NB4 (cell line): Measurements from ENCODE around the gene BMF.

Source experiments
- MYC ChIP-seq: IDR thresholded peaks from 2 replicates; pipeline ENCODE4 v1.6.1; 2011; ENCODE audit warnings: low read depth, low read length
- POLR2A ChIP-seq: IDR thresholded peaks from 2 replicates; pipeline ENCODE4 v1.6.1; 2011; ENCODE audit warnings: mild to moderate bottlenecking; ENCODE audit not compliant: insufficient read length; ENCODE audit errors: extremely low read depth
- TF ChIP-seq, protein P1 (sequence below): IDR thresholded peaks from one replicate; pipeline ENCODE4 v1.5.1; 2012; ENCODE audit warnings: low read depth, low read length
- TF ChIP-seq, protein P2 (sequence below): IDR thresholded peaks from 2 replicates; pipeline ENCODE4 v1.6.1; 2011; ENCODE audit warnings: low read depth, low read length

DNA sequence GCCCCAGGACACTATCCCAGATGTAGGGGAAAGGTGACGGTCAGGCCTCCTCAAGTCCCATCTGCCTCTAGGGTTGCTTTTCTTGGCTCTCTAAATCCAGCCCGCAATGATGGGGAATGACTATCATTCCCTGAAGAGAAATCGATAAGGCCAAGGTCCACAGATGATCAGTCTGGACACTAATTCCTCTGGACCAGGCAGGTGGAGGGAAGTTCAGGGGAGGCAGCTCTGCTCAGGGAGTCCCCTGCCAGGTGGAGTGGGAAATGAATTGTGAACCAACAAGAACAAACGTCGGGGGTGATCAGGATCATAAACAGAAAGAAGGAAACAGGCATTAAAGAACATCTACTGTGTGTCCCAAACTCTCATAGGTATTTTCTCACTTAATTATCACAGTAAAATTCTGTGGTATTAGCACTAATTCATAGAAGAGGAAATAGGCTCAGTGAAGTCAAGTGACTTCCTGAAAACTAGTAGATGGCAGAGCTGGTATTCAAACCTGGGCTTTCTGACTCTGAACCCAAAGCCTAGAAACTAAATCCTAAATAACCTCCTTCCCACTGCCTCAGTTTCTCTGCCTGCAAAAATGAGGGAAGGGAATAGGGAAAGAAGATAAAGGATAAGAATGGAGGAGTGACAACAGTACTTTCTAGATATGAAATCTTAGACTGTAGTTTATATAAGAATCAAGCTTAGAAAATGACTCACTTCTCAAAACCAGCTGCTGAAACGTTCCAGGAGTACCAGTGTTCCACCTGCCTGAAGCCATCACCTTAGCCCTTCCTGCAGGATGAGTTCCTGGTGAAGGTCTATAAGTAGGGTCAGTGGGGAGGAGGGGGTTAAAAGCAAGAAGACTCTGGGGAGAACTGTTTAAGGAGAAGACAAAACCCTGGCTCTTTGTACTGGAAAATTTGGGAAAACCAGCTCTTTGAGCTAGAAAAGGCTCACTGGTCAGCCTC lies 7.5 kb downstream of the BMF start:
- TF ChIP-seq, protein P1, sequence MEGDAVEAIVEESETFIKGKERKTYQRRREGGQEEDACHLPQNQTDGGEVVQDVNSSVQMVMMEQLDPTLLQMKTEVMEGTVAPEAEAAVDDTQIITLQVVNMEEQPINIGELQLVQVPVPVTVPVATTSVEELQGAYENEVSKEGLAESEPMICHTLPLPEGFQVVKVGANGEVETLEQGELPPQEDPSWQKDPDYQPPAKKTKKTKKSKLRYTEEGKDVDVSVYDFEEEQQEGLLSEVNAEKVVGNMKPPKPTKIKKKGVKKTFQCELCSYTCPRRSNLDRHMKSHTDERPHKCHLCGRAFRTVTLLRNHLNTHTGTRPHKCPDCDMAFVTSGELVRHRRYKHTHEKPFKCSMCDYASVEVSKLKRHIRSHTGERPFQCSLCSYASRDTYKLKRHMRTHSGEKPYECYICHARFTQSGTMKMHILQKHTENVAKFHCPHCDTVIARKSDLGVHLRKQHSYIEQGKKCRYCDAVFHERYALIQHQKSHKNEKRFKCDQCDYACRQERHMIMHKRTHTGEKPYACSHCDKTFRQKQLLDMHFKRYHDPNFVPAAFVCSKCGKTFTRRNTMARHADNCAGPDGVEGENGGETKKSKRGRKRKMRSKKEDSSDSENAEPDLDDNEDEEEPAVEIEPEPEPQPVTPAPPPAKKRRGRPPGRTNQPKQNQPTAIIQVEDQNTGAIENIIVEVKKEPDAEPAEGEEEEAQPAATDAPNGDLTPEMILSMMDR: no peak
- TF ChIP-seq POLR2A (no peak), MYC (no peak)
- TF ChIP-seq, protein P2, sequence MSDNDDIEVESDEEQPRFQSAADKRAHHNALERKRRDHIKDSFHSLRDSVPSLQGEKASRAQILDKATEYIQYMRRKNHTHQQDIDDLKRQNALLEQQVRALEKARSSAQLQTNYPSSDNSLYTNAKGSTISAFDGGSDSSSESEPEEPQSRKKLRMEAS: no peak
